HepG2 (cell line): Measurements from ENCODE around the gene TMEM221. TPM values are rescaled to one million over a fixed set of nuclear protein-coding genes. Genes with fewer than 3 reads are reported as not detected.
A peak's percentile ranks its signal among the peaks of the same experiment; 100 is the strongest.

Experiments
- DR1 ChIP-seq: sonication (generic); formaldehyde crosslinking; IDR thresholded peaks from 2 replicates; pipeline ENCODE4 v1.8.0; 2021; ENCODE audit warnings: mild to moderate bottlenecking, missing genetic modification reagents, inconsistent platforms
- HNRNPH1 ChIP-seq: fragments of 200-400 bp; formaldehyde crosslinking; optimal IDR thresholded peaks from 2 replicates; pipeline ENCODE3; 2017; ENCODE audit warnings: mild to moderate bottlenecking, low read depth, low read length
- LCORL ChIP-seq, 2 experiments: fragments of 450-650 bp in 1 of 2; sonication (generic) in 1 of 2; formaldehyde crosslinking in 1 of 2; IDR thresholded peaks; 2 replicates each; pipeline versions ENCODE4 v1.5.0 to v1.6.1; 2017 to 2020; ENCODE audit warnings: antibody characterized with exemption in 1 of 2, missing genetic modification reagents in 1 of 2
- MED1 ChIP-seq: sonication (generic); formaldehyde crosslinking; IDR thresholded peaks from 2 replicates; pipeline ENCODE4 v1.4.0; 2020; ENCODE audit warnings: missing genetic modification reagents
- MEIS1 ChIP-seq: sonication (generic); formaldehyde crosslinking; IDR thresholded peaks from 2 replicates; pipeline ENCODE4 v1.9.0; 2021; ENCODE audit warnings: mild to moderate bottlenecking, missing genetic modification reagents, moderate library complexity, borderline replicate concordance
- RBM22 ChIP-seq: fragments of 200-400 bp; formaldehyde crosslinking; optimal IDR thresholded peaks from 2 replicates; pipeline ENCODE3; 2017; ENCODE audit warnings: mild to moderate bottlenecking, low read length, moderate library complexity
- REPIN1 ChIP-seq: sonication (generic); formaldehyde crosslinking; IDR thresholded peaks from 2 replicates; pipeline ENCODE4 v1.8.0; 2022; ENCODE audit warnings: missing genetic modification reagents, low read depth, mild to moderate bottlenecking, borderline replicate concordance
- SUZ12 ChIP-seq: fragments of 150-350 bp; IDR thresholded peaks from 2 replicates; pipeline ENCODE4 v1.6.1; 2014; ENCODE audit warnings: low read depth, low read length
- SYNCRIP ChIP-seq: fragments of 200-400 bp; formaldehyde crosslinking; IDR thresholded peaks from 2 replicates; pipeline ENCODE4 v1.6.1; 2018; ENCODE audit warnings: mild to moderate bottlenecking, low read depth, low read length; ENCODE audit not compliant: insufficient read depth
- TARDBP ChIP-seq: sonication (generic); formaldehyde crosslinking; IDR thresholded peaks from 2 replicates; pipeline ENCODE4 v1.8.0; 2022; ENCODE audit warnings: mild to moderate bottlenecking, missing genetic modification reagents
- ZFAT ChIP-seq: sonication (generic); formaldehyde crosslinking; conservative IDR thresholded peaks from 2 replicates; pipeline ENCODE4 v1.8.1; 2023; ENCODE audit warnings: missing genetic modification reagents, inconsistent platforms
- ZNF451 ChIP-seq: sonication (generic); formaldehyde crosslinking; IDR thresholded peaks from 2 replicates; pipeline ENCODE4 v1.5.0; 2020; ENCODE audit warnings: mild to moderate bottlenecking, missing genetic modification reagents
- ZNF547 ChIP-seq: sonication (generic); formaldehyde crosslinking; IDR thresholded peaks from 2 replicates; pipeline ENCODE4 v1.5.1; 2020; ENCODE audit warnings: mild to moderate bottlenecking, missing genetic modification reagents
- ZNF558 ChIP-seq: sonication (generic); formaldehyde crosslinking; IDR thresholded peaks from 2 replicates; pipeline ENCODE4 v1.9.0; 2022; ENCODE audit warnings: mild to moderate bottlenecking, missing genetic modification reagents, borderline replicate concordance
- ZNF7 ChIP-seq: IDR thresholded peaks from 2 replicates; pipeline ENCODE4 v1.6.1; 2016; ENCODE audit warnings: missing biosample characterization, missing genetic modification reagents
- polyA plus RNA-seq, 8 experiments: library from polyadenylated mRNA; depleted of rRNA in 3 of 8; stranded (reverse) in 7 of 8; unstranded in 1 of 8; fragments of >200 nt; fragmentation: Illumina TruSeq in 4 of 8; extraction: Trizol in 4 of 8; gene quantifications; 2 replicates each; pipeline versions ENCODE4 v1.2.1 to v1.2.3, GENCODE V29; 2011 to 2016; ENCODE audit warnings: low read depth in 4 of 8, missing spikeins in 1 of 8, mixed read lengths in 1 of 8; ENCODE audit not compliant: insufficient read depth in 1 of 8
- total RNA-seq, 5 experiments: library from RNA; depleted of rRNA; stranded (reverse); fragments of >200 nt; fragmentation: Illumina TruSeq; extraction: Trizol; gene quantifications; 2 replicates each; pipeline ENCODE4 v1.2.3, GENCODE V29; 2016; ENCODE audit warnings: low read depth in 1 of 5
- TF ChIP-seq, protein P1 (sequence below): sonication (generic); formaldehyde crosslinking; IDR thresholded peaks from 2 replicates; pipeline ENCODE4 v1.9.0; 2021; ENCODE audit warnings: missing genetic modification reagents, mild to moderate bottlenecking, borderline replicate concordance
- TF ChIP-seq, protein P2 (sequence below): IDR thresholded peaks from 2 replicates; pipeline ENCODE4 v1.6.1; 2016; ENCODE audit warnings: control low read depth
- TF ChIP-seq, protein P3 (sequence below): sonication (generic); formaldehyde crosslinking; IDR thresholded peaks from 2 replicates; pipeline ENCODE4 v1.4.0; 2020; ENCODE audit warnings: missing genetic modification reagents
- TF ChIP-seq, protein P4 (sequence below): sonication (generic); formaldehyde crosslinking; conservative IDR thresholded peaks from 2 replicates; pipeline ENCODE4 v1.8.0; 2022; ENCODE audit warnings: mild to moderate bottlenecking, moderate library complexity, missing genetic modification reagents
- TF ChIP-seq, protein P5 (sequence below): sonication (generic); formaldehyde crosslinking; IDR thresholded peaks from 2 replicates; pipeline ENCODE4 v1.4.0; 2020; ENCODE audit warnings: mild to moderate bottlenecking, missing genetic modification reagents

The TMEM221 gene
- total and polyA plus RNA-seq, 2 of the 13 experiments (the other 11 are each of a cell fraction or from before 2014, with no cell fraction given): 0.33 to 0.77 TPM

DNA sequence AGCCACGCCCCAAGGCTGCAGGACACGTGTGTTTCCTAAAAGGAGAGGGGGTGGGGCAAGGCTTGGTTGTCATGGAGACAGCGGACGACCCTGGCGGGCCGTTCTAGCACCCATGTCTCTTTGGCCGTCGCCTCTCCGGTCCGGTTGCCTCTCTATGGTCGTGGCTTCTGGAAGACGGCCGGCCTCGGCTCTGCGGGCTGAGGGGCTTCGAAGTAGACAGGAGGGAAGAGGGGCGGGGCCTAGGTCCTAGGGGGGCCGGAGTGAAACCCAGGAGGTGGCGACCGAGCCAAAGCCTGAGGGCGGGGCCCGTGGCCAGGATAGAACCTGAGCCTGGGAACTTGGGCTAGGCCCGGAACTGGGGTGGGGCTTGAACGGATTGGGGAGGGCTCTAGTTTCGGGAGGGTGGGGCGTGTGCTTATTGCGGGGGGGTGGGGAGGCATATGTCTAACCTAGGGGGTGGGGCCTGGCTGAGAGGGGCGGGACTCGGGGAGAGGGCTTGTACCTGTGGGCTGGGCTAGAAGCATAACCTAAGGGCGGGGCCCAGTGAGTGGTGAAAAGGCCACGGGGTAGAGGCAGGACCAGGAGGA, 21.1 kb upstream of the TMEM221 start (continued):
- 0 out of 2 replicates have a peak, but pooled peaks have one; percentile 35 for TF ChIP-seq DR1
- TF ChIP-seq, protein P1, sequence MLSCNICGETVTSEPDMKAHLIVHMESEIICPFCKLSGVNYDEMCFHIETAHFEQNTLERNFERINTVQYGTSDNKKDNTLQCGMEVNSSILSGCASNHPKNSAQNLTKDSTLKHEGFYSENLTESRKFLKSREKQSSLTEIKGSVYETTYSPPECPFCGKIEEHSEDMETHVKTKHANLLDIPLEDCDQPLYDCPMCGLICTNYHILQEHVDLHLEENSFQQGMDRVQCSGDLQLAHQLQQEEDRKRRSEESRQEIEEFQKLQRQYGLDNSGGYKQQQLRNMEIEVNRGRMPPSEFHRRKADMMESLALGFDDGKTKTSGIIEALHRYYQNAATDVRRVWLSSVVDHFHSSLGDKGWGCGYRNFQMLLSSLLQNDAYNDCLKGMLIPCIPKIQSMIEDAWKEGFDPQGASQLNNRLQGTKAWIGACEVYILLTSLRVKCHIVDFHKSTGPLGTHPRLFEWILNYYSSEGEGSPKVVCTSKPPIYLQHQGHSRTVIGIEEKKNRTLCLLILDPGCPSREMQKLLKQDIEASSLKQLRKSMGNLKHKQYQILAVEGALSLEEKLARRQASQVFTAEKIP (CRISPR knock-in tag): no peak
- peak; percentile 55 for TF ChIP-seq TARDBP
- TF ChIP-seq LCORL (IDR thresholded peaks at IDR 0.05): no peak
- TF ChIP-seq LCORL (CRISPR knock-in tag; IDR thresholded peaks at IDR 0.05): no peak
- TF ChIP-seq SUZ12: no peak
- TF ChIP-seq MEIS1 (CRISPR knock-in tag): peak; percentile 51
- no peak for TF ChIP-seq ZNF558 (CRISPR knock-in tag)
- TF ChIP-seq, protein P2, sequence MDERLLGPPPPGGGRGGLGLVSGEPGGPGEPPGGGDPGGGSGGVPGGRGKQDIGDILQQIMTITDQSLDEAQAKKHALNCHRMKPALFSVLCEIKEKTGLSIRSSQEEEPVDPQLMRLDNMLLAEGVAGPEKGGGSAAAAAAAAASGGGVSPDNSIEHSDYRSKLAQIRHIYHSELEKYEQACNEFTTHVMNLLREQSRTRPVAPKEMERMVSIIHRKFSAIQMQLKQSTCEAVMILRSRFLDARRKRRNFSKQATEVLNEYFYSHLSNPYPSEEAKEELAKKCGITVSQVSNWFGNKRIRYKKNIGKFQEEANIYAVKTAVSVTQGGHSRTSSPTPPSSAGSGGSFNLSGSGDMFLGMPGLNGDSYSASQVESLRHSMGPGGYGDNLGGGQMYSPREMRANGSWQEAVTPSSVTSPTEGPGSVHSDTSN (CRISPR knock-in tag): no peak
- no peak for TF ChIP-seq RBM22
- TF ChIP-seq, protein P3, sequence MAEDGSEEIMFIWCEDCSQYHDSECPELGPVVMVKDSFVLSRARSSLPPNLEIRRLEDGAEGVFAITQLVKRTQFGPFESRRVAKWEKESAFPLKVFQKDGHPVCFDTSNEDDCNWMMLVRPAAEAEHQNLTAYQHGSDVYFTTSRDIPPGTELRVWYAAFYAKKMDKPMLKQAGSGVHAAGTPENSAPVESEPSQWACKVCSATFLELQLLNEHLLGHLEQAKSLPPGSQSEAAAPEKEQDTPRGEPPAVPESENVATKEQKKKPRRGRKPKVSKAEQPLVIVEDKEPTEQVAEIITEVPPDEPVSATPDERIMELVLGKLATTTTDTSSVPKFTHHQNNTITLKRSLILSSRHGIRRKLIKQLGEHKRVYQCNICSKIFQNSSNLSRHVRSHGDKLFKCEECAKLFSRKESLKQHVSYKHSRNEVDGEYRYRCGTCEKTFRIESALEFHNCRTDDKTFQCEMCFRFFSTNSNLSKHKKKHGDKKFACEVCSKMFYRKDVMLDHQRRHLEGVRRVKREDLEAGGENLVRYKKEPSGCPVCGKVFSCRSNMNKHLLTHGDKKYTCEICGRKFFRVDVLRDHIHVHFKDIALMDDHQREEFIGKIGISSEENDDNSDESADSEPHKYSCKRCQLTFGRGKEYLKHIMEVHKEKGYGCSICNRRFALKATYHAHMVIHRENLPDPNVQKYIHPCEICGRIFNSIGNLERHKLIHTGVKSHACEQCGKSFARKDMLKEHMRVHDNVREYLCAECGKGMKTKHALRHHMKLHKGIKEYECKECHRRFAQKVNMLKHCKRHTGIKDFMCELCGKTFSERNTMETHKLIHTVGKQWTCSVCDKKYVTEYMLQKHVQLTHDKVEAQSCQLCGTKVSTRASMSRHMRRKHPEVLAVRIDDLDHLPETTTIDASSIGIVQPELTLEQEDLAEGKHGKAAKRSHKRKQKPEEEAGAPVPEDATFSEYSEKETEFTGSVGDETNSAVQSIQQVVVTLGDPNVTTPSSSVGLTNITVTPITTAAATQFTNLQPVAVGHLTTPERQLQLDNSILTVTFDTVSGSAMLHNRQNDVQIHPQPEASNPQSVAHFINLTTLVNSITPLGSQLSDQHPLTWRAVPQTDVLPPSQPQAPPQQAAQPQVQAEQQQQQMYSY (CRISPR knock-in tag): no peak
- TF ChIP-seq HNRNPH1: no peak
- no peak for TF ChIP-seq ZNF7 (CRISPR knock-in tag)
- 0 out of 2 replicates have a peak, but pooled peaks have one; percentile 11 for TF ChIP-seq MED1 (CRISPR knock-in tag)
- TF ChIP-seq ZNF451 (CRISPR knock-in tag): no peak
- TF ChIP-seq SYNCRIP: no peak
- TF ChIP-seq, protein P4, sequence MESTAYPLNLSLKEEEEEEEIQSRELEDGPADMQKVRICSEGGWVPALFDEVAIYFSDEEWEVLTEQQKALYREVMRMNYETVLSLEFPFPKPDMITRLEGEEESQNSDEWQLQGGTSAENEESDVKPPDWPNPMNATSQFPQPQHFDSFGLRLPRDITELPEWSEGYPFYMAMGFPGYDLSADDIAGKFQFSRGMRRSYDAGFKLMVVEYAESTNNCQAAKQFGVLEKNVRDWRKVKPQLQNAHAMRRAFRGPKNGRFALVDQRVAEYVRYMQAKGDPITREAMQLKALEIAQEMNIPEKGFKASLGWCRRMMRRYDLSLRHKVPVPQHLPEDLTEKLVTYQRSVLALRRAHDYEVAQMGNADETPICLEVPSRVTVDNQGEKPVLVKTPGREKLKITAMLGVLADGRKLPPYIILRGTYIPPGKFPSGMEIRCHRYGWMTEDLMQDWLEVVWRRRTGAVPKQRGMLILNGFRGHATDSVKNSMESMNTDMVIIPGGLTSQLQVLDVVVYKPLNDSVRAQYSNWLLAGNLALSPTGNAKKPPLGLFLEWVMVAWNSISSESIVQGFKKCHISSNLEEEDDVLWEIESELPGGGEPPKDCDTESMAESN (CRISPR knock-in tag): peak; percentile 47; the same call in 1 of the 2 replicates
- no peak for TF ChIP-seq ZNF547 (CRISPR knock-in tag)
- TF ChIP-seq, protein P5, sequence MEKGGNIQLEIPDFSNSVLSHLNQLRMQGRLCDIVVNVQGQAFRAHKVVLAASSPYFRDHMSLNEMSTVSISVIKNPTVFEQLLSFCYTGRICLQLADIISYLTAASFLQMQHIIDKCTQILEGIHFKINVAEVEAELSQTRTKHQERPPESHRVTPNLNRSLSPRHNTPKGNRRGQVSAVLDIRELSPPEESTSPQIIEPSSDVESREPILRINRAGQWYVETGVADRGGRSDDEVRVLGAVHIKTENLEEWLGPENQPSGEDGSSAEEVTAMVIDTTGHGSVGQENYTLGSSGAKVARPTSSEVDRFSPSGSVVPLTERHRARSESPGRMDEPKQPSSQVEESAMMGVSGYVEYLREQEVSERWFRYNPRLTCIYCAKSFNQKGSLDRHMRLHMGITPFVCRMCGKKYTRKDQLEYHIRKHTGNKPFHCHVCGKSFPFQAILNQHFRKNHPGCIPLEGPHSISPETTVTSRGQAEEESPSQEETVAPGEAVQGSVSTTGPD (CRISPR knock-in tag): no peak
- TF ChIP-seq REPIN1 (CRISPR knock-in tag): peak; percentile 59; the same call in 1 of the 2 replicates
- TF ChIP-seq ZFAT (CRISPR knock-in tag): no peak
